Measurements from ENCODE around the gene SULF2.

Gene SULF2

DNA sequence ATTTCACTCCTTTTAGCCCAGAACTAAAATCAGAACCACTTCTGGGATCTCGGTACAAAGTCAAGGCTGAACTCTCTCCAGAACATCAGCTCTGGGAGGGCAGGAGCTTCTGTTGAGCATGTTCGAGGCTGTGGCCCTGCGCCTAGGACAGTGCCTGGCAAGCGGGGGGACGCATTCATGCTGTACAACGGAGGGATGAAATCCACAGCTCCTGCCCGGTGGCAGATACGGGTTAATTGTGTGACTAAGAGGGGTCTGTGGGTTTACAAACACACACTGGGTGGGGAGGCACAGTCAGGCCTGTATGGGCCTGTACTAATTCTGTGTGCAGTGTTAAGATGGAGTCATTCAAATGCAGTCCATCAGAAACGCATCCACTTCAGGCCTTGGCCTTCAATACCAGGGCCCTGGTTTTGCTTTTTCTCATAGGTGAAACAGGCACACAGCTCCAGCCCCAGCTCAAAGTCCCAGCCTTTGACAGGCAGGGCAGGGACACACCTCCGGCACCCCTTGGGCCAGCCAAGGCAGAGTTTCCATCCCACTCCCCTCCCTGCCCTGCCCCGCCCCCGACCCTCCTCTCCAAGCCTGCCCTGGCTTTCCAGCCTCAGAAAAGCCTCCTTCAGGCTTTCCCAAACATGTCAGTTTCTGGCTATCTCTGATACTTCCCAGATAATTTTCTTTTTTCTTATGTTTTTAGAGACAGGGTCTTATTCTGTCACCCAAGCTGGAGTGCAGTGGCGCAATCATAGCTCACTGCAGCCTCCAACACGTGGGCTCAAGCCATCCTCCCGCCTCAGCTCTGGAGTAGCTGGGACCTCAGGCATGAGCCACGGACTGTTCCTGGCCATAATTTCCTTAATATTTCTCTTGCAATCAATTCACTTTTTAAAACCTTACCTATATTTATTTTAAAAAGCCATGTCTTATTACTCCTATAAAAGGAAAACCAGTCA is 109.8 kb downstream of the SULF2 start:
- TF ChIP-seq TCF12 (IDR thresholded peaks at IDR 0.05; ENCODE audit: low read depth) (no peak), CREB1 (IDR thresholded peaks at IDR 0.05; ENCODE audit: low read depth) (no peak), FOXM1 (IDR thresholded peaks at IDR 0.05; ENCODE audit: borderline replicate concordance, low read depth) (no peak), YY1 (IDR thresholded peaks at IDR 0.05; ENCODE audit: low read depth) (no peak)
- TF ChIP-seq, protein P1, sequence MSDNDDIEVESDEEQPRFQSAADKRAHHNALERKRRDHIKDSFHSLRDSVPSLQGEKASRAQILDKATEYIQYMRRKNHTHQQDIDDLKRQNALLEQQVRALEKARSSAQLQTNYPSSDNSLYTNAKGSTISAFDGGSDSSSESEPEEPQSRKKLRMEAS (IDR thresholded peaks at IDR 0.05) = no peak
- TF ChIP-seq, protein P2, sequence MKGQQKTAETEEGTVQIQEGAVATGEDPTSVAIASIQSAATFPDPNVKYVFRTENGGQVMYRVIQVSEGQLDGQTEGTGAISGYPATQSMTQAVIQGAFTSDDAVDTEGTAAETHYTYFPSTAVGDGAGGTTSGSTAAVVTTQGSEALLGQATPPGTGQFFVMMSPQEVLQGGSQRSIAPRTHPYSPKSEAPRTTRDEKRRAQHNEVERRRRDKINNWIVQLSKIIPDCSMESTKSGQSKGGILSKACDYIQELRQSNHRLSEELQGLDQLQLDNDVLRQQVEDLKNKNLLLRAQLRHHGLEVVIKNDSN (IDR thresholded peaks at IDR 0.05) = no peak
- TF ChIP-seq, protein P3, sequence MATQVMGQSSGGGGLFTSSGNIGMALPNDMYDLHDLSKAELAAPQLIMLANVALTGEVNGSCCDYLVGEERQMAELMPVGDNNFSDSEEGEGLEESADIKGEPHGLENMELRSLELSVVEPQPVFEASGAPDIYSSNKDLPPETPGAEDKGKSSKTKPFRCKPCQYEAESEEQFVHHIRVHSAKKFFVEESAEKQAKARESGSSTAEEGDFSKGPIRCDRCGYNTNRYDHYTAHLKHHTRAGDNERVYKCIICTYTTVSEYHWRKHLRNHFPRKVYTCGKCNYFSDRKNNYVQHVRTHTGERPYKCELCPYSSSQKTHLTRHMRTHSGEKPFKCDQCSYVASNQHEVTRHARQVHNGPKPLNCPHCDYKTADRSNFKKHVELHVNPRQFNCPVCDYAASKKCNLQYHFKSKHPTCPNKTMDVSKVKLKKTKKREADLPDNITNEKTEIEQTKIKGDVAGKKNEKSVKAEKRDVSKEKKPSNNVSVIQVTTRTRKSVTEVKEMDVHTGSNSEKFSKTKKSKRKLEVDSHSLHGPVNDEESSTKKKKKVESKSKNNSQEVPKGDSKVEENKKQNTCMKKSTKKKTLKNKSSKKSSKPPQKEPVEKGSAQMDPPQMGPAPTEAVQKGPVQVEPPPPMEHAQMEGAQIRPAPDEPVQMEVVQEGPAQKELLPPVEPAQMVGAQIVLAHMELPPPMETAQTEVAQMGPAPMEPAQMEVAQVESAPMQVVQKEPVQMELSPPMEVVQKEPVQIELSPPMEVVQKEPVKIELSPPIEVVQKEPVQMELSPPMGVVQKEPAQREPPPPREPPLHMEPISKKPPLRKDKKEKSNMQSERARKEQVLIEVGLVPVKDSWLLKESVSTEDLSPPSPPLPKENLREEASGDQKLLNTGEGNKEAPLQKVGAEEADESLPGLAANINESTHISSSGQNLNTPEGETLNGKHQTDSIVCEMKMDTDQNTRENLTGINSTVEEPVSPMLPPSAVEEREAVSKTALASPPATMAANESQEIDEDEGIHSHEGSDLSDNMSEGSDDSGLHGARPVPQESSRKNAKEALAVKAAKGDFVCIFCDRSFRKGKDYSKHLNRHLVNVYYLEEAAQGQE (IDR thresholded peaks at IDR 0.05; ENCODE audit: low read depth) = no peak

DNA sequence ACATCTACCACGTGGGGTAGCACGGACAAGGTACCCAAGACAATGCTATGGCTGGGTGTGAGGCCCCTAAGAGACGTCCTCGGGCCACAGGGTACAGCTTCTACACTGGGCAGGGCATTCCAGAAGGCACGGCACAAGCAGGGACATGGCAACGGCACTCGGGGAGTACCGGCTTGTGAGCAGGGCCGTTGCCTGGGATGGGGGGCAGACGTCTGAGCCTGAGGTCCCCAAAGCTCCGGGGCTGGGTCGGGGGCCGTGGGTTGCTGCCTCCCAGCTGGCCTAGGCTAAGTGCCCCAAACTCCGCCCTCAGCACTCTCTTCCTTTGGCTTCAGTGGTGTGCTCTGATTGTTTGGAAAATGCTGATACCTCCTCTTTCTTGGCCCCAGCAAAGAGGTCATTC is 110.6 kb downstream of the SULF2 start:
- no peak for TF ChIP-seq CEBPB (IDR thresholded peaks at IDR 0.05)
- TF ChIP-seq TAF1 (IDR thresholded peaks at IDR 0.05; ENCODE audit: low read depth) = no peak
- TF ChIP-seq EP300 (IDR thresholded peaks at IDR 0.05; ENCODE audit: borderline replicate concordance) = no peak
- no peak for TF ChIP-seq ZBTB7A (IDR thresholded peaks at IDR 0.05; ENCODE audit: low read depth)
- TF ChIP-seq EGR1 (IDR thresholded peaks at IDR 0.05) = no peak
- TF ChIP-seq YY1 (IDR thresholded peaks at IDR 0.05; ENCODE audit: low read depth) = no peak
- TF ChIP-seq, protein P3 (IDR thresholded peaks at IDR 0.05; ENCODE audit: low read depth) = no peak
- TF ChIP-seq, protein P2 (IDR thresholded peaks at IDR 0.05) = no peak
- no peak for TF ChIP-seq TCF12 (IDR thresholded peaks at IDR 0.05; ENCODE audit: low read depth)
- no peak for TF ChIP-seq RAD21 (IDR thresholded peaks at IDR 0.05; ENCODE audit: low read depth)
- TF ChIP-seq, protein P1 (IDR thresholded peaks at IDR 0.05) = no peak
- TF ChIP-seq TEAD4 (IDR thresholded peaks at IDR 0.05) = no peak
- TF ChIP-seq FOXM1 (IDR thresholded peaks at IDR 0.05; ENCODE audit: borderline replicate concordance, low read depth) = no peak
- no peak for TF ChIP-seq CREB1 (IDR thresholded peaks at IDR 0.05; ENCODE audit: low read depth)
- no peak for TF ChIP-seq NFIC (IDR thresholded peaks at IDR 0.05)

DNA sequence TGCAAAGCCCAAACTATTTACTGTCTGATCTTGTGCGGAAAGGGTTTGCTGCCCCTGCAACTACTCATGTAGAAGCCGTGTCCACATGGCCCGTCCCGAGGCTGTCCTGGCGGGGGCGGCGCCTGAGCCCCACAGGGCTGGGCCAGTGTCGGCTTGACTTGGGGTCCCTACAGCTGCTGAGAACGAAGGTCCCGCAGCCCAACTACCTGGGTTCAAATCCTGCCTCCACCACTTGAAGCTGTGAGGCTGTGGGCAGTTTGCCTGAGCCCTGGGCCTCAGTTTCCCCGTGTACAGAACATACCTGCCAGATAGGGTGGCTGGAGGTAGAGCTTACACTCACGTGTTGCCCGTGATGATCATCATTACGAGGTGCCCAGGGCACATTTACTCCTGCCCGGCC is 111.1 kb downstream of the SULF2 start:
- no peak for TF ChIP-seq ZBTB7A (IDR thresholded peaks at IDR 0.05; ENCODE audit: low read depth)

DNA sequence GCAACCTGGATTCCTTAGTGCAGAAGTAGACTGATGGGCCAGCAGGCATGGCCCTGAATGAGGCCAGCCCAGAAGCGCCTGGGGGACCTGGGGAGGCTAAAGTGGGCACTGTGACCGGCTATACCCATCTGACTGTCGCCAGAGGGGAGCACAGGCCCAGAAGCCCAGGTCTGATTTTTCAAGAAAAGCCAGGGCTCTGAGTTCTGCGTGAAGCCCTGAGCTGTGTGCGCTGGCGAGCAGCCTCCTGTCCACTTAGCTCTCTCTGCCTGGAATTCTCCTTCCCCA is 111.7 kb downstream of the SULF2 start:
- no peak for TF ChIP-seq TAF1 (IDR thresholded peaks at IDR 0.05; ENCODE audit: low read depth)
- no peak for TF ChIP-seq TEAD4 (IDR thresholded peaks at IDR 0.05)
- TF ChIP-seq RAD21 (IDR thresholded peaks at IDR 0.05; ENCODE audit: low read depth) = no peak
- TF ChIP-seq FOXM1 (IDR thresholded peaks at IDR 0.05; ENCODE audit: borderline replicate concordance, low read depth) = no peak
- TF ChIP-seq, protein P1 (IDR thresholded peaks at IDR 0.05) = no peak
- TF ChIP-seq EP300 (IDR thresholded peaks at IDR 0.05; ENCODE audit: borderline replicate concordance) = no peak
- TF ChIP-seq YY1 (IDR thresholded peaks at IDR 0.05; ENCODE audit: low read depth) = no peak
- TF ChIP-seq NFIC (IDR thresholded peaks at IDR 0.05) = no peak
- TF ChIP-seq TCF12 (IDR thresholded peaks at IDR 0.05; ENCODE audit: low read depth) = no peak

DNA sequence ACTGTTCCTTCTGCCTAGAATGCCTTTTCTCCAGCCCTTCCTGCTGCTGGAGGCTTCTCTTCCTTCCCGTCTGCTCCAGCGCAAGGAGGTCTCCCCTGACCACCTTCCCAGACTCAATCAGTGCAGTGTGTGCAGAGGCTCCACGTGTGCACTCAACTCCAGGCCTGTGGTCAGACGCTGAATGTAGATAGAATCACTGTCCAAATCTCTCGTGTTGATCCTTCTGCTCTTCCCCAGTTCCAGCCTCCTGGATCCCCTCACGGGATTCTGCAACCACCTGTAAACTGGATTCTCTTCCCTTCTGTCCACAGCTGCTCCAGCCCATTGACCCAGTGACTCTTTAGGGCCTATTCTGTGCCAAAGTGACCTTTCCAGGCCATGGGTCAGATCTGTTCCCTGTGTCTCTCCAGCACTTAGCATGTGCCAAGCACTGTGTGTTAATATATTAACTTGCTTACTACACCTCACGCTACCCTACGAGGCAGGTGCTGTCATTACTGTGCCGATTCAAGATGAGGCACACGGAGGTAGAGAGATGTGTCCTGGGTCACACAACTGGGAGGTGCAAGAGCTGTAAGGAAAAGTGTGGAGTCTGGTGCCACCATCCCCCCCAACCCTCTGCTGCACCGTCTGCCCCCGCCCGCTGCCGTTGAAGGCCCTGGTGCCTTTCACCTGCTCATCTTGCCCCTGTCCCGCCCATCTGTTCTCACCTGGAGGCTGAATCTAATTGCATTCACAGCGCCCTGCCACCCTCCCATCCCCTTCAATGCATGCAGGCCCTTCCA is 112.2 kb downstream of the SULF2 start:
- TF ChIP-seq TAF1 (IDR thresholded peaks at IDR 0.05; ENCODE audit: low read depth) = no peak
- TF ChIP-seq, protein P3 (IDR thresholded peaks at IDR 0.05; ENCODE audit: low read depth) = no peak
- TF ChIP-seq, protein P1 (IDR thresholded peaks at IDR 0.05) = no peak
- TF ChIP-seq, protein P2 (IDR thresholded peaks at IDR 0.05) = no peak
- no peak for TF ChIP-seq TEAD4 (IDR thresholded peaks at IDR 0.05)
- TF ChIP-seq YY1 (IDR thresholded peaks at IDR 0.05; ENCODE audit: low read depth) = no peak
- no peak for TF ChIP-seq EP300 (IDR thresholded peaks at IDR 0.05; ENCODE audit: borderline replicate concordance)
- TF ChIP-seq ZBTB7A (IDR thresholded peaks at IDR 0.05; ENCODE audit: low read depth) = no peak
- TF ChIP-seq CEBPB (IDR thresholded peaks at IDR 0.05) = no peak
- TF ChIP-seq EGR1 (IDR thresholded peaks at IDR 0.05) = no peak
- no peak for TF ChIP-seq CREB1 (IDR thresholded peaks at IDR 0.05; ENCODE audit: low read depth)
- TF ChIP-seq RAD21 (IDR thresholded peaks at IDR 0.05; ENCODE audit: low read depth) = no peak
- TF ChIP-seq FOXM1 (IDR thresholded peaks at IDR 0.05; ENCODE audit: borderline replicate concordance, low read depth) = no peak
- no peak for TF ChIP-seq NFIC (IDR thresholded peaks at IDR 0.05)
- TF ChIP-seq TCF12 (IDR thresholded peaks at IDR 0.05; ENCODE audit: low read depth) = no peak
